H1 (cell line): Measurements from ENCODE around the gene P3H3. TPM values are rescaled to one million over a fixed set of nuclear protein-coding genes. Genes with fewer than 3 reads are reported as not detected.

Experiments used
- CTCF ChIA-PET: fragments of 300-600 bp; sonication (Branson Sonifier 250); formaldehyde crosslinking; loops from one replicate; lab custom pipeline; 2021; ENCODE audit not compliant: partially characterized antibody; lab: Charles Lee
- POLR2A ChIA-PET: fragments of 300-600 bp; sonication (Branson Sonifier 250); formaldehyde crosslinking; loops from one replicate; lab custom pipeline; 2021; ENCODE audit warnings: inconsistent platforms; ENCODE audit not compliant: partially characterized antibody; lab: Charles Lee
- DNase-seq, 2 experiments: peaks; one replicate each; pipeline versions ENCODE4 v3.0.0 to v3.0.0-alpha.2; 2010 to 2022; ENCODE audit warnings: low spot score in 2 of 2, low read depth in 1 of 2, mixed read lengths in 1 of 2
- FAIRE-seq: peaks from 2 replicates; lab custom pipeline; 2011; peaks lifted over from hg19 to GRCh38; lab: Jason Lieb, UNC
- H2AFZ ChIP-seq: 2 replicates; pipeline ENCODE4 v1.8.1; 2012; ENCODE audit warnings: low read length, inconsistent platforms
- H2AK5ac ChIP-seq: 2 replicates; pipeline ENCODE4 v1.6.1; 2013; ENCODE audit warnings: low read depth, low read length
- H2BK120ac ChIP-seq: replicated peaks from 2 replicates; pipeline ENCODE3; 2013; ENCODE audit warnings: low read depth, low read length, inconsistent platforms
- H2BK12ac ChIP-seq: 2 replicates; pipeline ENCODE4 v1.6.1; 2013; ENCODE audit warnings: low read depth, low read length
- H2BK15ac ChIP-seq: 2 replicates; pipeline ENCODE4 v1.6.1; 2013; ENCODE audit warnings: low read length
- H2BK20ac ChIP-seq: 2 replicates; pipeline ENCODE4 v1.6.1; 2013; ENCODE audit warnings: low read length
- H2BK5ac ChIP-seq: 2 replicates; pipeline ENCODE4 v1.6.1; 2013; ENCODE audit warnings: low read depth, low read length
- H3K14ac ChIP-seq: 2 replicates; pipeline ENCODE4 v1.6.1; 2013; ENCODE audit warnings: inconsistent platforms; ENCODE audit not compliant: insufficient read length
- H3K18ac ChIP-seq: 2 replicates; pipeline ENCODE4 v1.6.1; 2013; ENCODE audit warnings: low read length; ENCODE audit errors: extremely low read depth
- H3K23ac ChIP-seq: 2 replicates; pipeline ENCODE4 v1.6.1; 2013; ENCODE audit warnings: inconsistent platforms; ENCODE audit not compliant: insufficient read length
- H3K23me2 ChIP-seq: 2 replicates; pipeline ENCODE4 v1.6.1; 2013; ENCODE audit warnings: low read depth, low read length
- H3K27ac ChIP-seq: 2 replicates; pipeline ENCODE4 v1.6.1; 2011; ENCODE audit warnings: low read depth, low read length, inconsistent platforms
- H3K27me3 ChIP-seq, 4 experiments: replicated peaks in 1 of 4; 1 replicate in 1 of 4; 2 replicates in 3 of 4; pipeline versions ENCODE4 v1.6.1 to v1.8.1; 2011 to 2013; ENCODE audit warnings: low read length in 3 of 4, mild to moderate bottlenecking in 3 of 4, inconsistent platforms in 2 of 4, mixed read lengths in 2 of 4, moderate library complexity in 1 of 4; ENCODE audit not compliant: control insufficient read depth in 3 of 4, insufficient read depth in 3 of 4; ENCODE audit errors: extremely low read depth in 1 of 4
- H3K36me3 ChIP-seq, 4 experiments: 2 replicates each; pipeline versions ENCODE4 v1.6.1 to v1.8.1; 2011 to 2013; ENCODE audit warnings: mild to moderate bottlenecking in 4 of 4, low read length in 3 of 4, moderate library complexity in 2 of 4, control low read depth in 1 of 4, inconsistent platforms in 1 of 4; ENCODE audit not compliant: insufficient read depth in 4 of 4, control insufficient read depth in 2 of 4
- H3K4ac ChIP-seq: replicated peaks from 2 replicates; pipeline ENCODE3; 2013; ENCODE audit warnings: low read length, low read depth, mixed read lengths, inconsistent platforms; ENCODE audit not compliant: insufficient read length
- H3K4me1 ChIP-seq, 4 experiments: replicated peaks in 1 of 4; 1 replicate in 1 of 4; 2 replicates in 3 of 4; pipeline versions ENCODE4 v1.6.1 to v1.8.1; 2011 to 2013; ENCODE audit warnings: low read length in 3 of 4, inconsistent platforms in 2 of 4, mixed read lengths in 1 of 4; ENCODE audit not compliant: insufficient read depth in 4 of 4, control insufficient read depth in 3 of 4
- H3K4me2 ChIP-seq, 2 experiments: 2 replicates each; pipeline versions ENCODE4 v1.6.1 to v1.8.1; 2011 to 2013; ENCODE audit warnings: low read depth in 2 of 2, low read length in 2 of 2, control low read depth in 1 of 2, inconsistent platforms in 1 of 2, mild to moderate bottlenecking in 1 of 2; ENCODE audit not compliant: insufficient read depth in 1 of 2
- H3K4me3 ChIP-seq, 4 experiments: fragments of 200-600, 300-600 bp in 1 of 4; sonication (generic), shearing (Covaris generic), sonication (Bioruptor Twin) in 1 of 4; 2 replicates each; pipeline versions ENCODE4 v1.5.1 to v1.8.1; 2011 to 2016; ENCODE audit warnings: low read length in 4 of 4, low read depth in 3 of 4, control low read depth in 2 of 4, inconsistent platforms in 2 of 4, mild to moderate bottlenecking in 2 of 4, mixed read lengths in 1 of 4, moderate library complexity in 1 of 4; ENCODE audit not compliant: insufficient read depth in 2 of 4; ENCODE audit errors: extremely low read depth in 1 of 4
- H3K56ac ChIP-seq: replicated peaks from 2 replicates; pipeline ENCODE3; 2013; ENCODE audit warnings: low read depth, mild to moderate bottlenecking, mixed read lengths, low read length, inconsistent platforms; ENCODE audit not compliant: insufficient read length
- H3K79me1 ChIP-seq: 2 replicates; pipeline ENCODE4 v1.6.1; 2013; ENCODE audit warnings: low read depth, low read length, control low read depth
- H3K79me2 ChIP-seq, 2 experiments: 2 replicates each; pipeline versions ENCODE4 v1.6.1 to v1.8.1; 2012 to 2013; ENCODE audit warnings: low read length in 2 of 2, mild to moderate bottlenecking in 2 of 2, inconsistent platforms in 1 of 2; ENCODE audit not compliant: insufficient read depth in 2 of 2, control insufficient read depth in 1 of 2
- H3K9ac ChIP-seq, 4 experiments: replicated peaks in 1 of 4; 1 replicate in 1 of 4; 2 replicates in 3 of 4; pipeline versions ENCODE4 v1.6.1 to v1.8.1; 2011 to 2013; ENCODE audit warnings: low read depth in 3 of 4, low read length in 3 of 4, control low read depth in 2 of 4, mild to moderate bottlenecking in 2 of 4, moderate library complexity in 2 of 4, inconsistent platforms in 1 of 4; ENCODE audit errors: extremely low read depth in 1 of 4
- H3K9me3 ChIP-seq, 2 experiments: 2 replicates each; pipeline versions ENCODE4 v1.6.1 to v1.8.1; 2012 to 2013; ENCODE audit warnings: mild to moderate bottlenecking in 2 of 2, moderate library complexity in 2 of 2, control low read depth in 1 of 2, inconsistent platforms in 1 of 2, low read depth in 1 of 2, low read length in 1 of 2, mixed read lengths in 1 of 2; ENCODE audit not compliant: insufficient read depth in 2 of 2
- H4K20me1 ChIP-seq, 2 experiments: replicated peaks in 1 of 2; 2 replicates each; pipeline versions ENCODE3 to v1.8.1; 2011 to 2013; ENCODE audit warnings: inconsistent platforms in 2 of 2, low read length in 2 of 2, mild to moderate bottlenecking in 1 of 2; ENCODE audit not compliant: insufficient read depth in 2 of 2, control insufficient read depth in 1 of 2
- H4K5ac ChIP-seq: 2 replicates; pipeline ENCODE4 v1.6.1; 2013; ENCODE audit warnings: low read length, low read depth, mixed read lengths, inconsistent platforms; ENCODE audit not compliant: insufficient read length
- H4K8ac ChIP-seq: 2 replicates; pipeline ENCODE4 v1.8.0; 2013; ENCODE audit warnings: mild to moderate bottlenecking, moderate library complexity, low read length, inconsistent platforms; ENCODE audit not compliant: insufficient read depth; ENCODE audit errors: extremely low read depth
- H4K91ac ChIP-seq: replicated peaks from 2 replicates; pipeline ENCODE3; 2013; ENCODE audit warnings: low read length, mixed read lengths, inconsistent platforms; ENCODE audit not compliant: insufficient read length
- WGBS, 2 experiments: shearing (Covaris generic) in 1 of 2; methylation state at CpG; one replicate each; pipeline versions ENCODE4 v1.1.6 to v1.1.7; 2013 to 2015; ENCODE audit warnings: low lambda C conversion rate in 2 of 2, mixed read lengths in 2 of 2, inconsistent platforms in 1 of 2, low coverage in 1 of 2, missing lambda C conversion rate in 1 of 2; ENCODE audit not compliant: insufficient replicate concordance in 2 of 2, insufficient coverage in 1 of 2, insufficient read length in 1 of 2; ENCODE audit errors: extremely low coverage in 1 of 2, missing lambda C conversion rate in 1 of 2; 5-methylcytosine and 5-hydroxymethylcytosine counted together
- polyA plus RNA-seq, 7 experiments: library from polyadenylated mRNA; depleted of rRNA in 3 of 7; stranded (reverse) in 5 of 7; unstranded in 2 of 7; fragments of >200 nt in 5 of 7; fragments of 200-250 nt in 2 of 7; gene quantifications; 1 replicate in 5 of 7; 2 replicates in 1 of 7; 4 replicates in 1 of 7; pipeline versions ENCODE4 v1.2.1 to v1.2.3, GENCODE V29; 2011 to 2013; ENCODE audit warnings: missing spikeins in 2 of 7, mixed read lengths in 2 of 7
- total RNA-seq: library from RNA; stranded (reverse); fragmentation: NEBNext Ultra II Directional; extraction: Animal tissue kit (Norgen Biotek cat#: 25700); gene quantifications from 2 replicates; pipeline ENCODE4 v1.2.1, GENCODE V29; 2021

P3H3 gene
- total and polyA plus RNA-seq, 2 of the 8 experiments (the other 6 are each of a cell fraction or from before 2014, with no cell fraction given), result 22.9 to 43.5 TPM

DNA sequence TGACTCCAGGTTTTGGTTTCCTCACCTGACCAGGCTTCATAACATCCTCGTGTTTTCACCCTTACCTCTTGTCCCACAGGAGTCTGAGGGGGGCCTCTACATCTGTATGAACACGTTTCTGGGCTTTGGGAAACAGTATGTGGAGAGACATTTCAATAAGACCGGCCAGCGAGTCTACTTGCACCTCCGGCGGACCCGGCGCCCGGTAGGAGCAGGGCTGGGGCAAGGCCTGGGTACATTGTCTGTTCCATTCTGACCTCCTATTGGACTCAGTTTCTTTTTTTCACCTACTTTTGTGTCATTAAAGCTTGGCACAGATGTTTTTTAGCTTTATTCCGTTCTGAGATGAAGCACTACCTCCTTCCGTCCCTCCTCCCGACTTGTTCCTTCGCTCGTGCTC is 27.1 kb downstream of the P3H3 start:
- H3K4ac ChIP-seq, result no peak overlapping the region
- no peak overlapping the region for H2BK20ac ChIP-seq
- peaks cover 0 to 10% (median 3%) of the 10 kb centered on the region in 4 experiments; a peak in 5 of 7 replicates for H3K4me1 ChIP-seq
- H2BK5ac ChIP-seq, result no peak overlapping the region
- no peak overlapping the region for H2AFZ ChIP-seq
- no peak overlapping the region for H2BK120ac ChIP-seq
- ChIA-PET POLR2A (interaction anchor here (1.4 to 25.7 kb wide), 4 partner anchors 12 to 88 kb away, joined by 3 to 588 read pairs (median 208); partner anchors contain the start of genes C12orf57, GNB3, GPR162 and P3H3), CTCF (interaction anchor here (0.9 to 19.8 kb wide), 5 partner anchors 10 to 286 kb away, joined by 3 to 292 read pairs (median 3); partner anchors contain the start of genes GNB3 and P3H3)
- H4K8ac ChIP-seq, result no peak overlapping the region
- H4K20me1 ChIP-seq, result peaks cover 0 to 3% of the 10 kb centered on the region in 2 experiments
- no peaks in the 10 kb centered on the region for H3K27me3 ChIP-seq
- no peaks in the 10 kb centered on the region for H3K9me3 ChIP-seq
- DNase-seq (no peak), FAIRE-seq (no peak)
- H3K23me2 ChIP-seq, result peaks cover 10% of the 10 kb centered on the region
- H3K79me2 ChIP-seq, result peaks cover 0 to 26% of the 10 kb centered on the region in 2 experiments; a peak in 2 of 4 replicates
- H2BK15ac ChIP-seq, result no peak overlapping the region
- H3K4me2 ChIP-seq, result no peak overlapping the region
- H3K18ac ChIP-seq, result no peak overlapping the region
- H3K9ac ChIP-seq, result no peak overlapping the region
- H2AK5ac ChIP-seq, result no peak overlapping the region
- H4K91ac ChIP-seq, result no peak overlapping the region
- H3K23ac ChIP-seq, result no peak overlapping the region
- H4K5ac ChIP-seq, result no peak overlapping the region
- no peak overlapping the region for H3K56ac ChIP-seq
- no peak overlapping the region for H3K27ac ChIP-seq
- no peak overlapping the region for H3K14ac ChIP-seq
- 95% methylated on average over 14 of the region's 14 CpGs; no CpG with 5 or more reads in 1 of the 2 experiments for WGBS, 2 experiments
- H3K36me3 ChIP-seq, result peaks cover 18 to 45% (median 40%) of the 10 kb centered on the region in 4 experiments
- no peaks in the 10 kb centered on the region; the same call in 1 of the 2 replicates for H3K79me1 ChIP-seq
- H2BK12ac ChIP-seq, result no peak overlapping the region
- H3K4me3 ChIP-seq, result no peak overlapping the region
